ENCODE data around the gene TMEM138.

TMEM138 gene

GRCh38 chr11:61384271-61385242, 22.4 kb downstream of the TMEM138 start:
- FAIRE-seq: no peak
- no peak for TF ChIP-seq POLR2A (IDR thresholded peaks at IDR 0.05; ENCODE audit: low read depth, low read length)

GRCh38 chr11:61390161-61390560, 28.0 kb downstream of the TMEM138 start:
- FAIRE-seq (no peak), DNase-seq (ENCODE audit: insufficient read length, low spot score) (no peak)
- no peak for TF ChIP-seq POLR2A (IDR thresholded peaks at IDR 0.05; ENCODE audit: low read depth, low read length)

More at GRCh38 chr11:61384271-61385242, 22.4 kb downstream of the TMEM138 start:
- DNase-seq (ENCODE audit: insufficient read length, low spot score): no peak

- DNase-seq (ENCODE audit: insufficient read length, low spot score) (no peak), FAIRE-seq (no peak)
- no peak for TF ChIP-seq POLR2A (IDR thresholded peaks at IDR 0.05; ENCODE audit: low read depth, low read length)
These were observed 30.9 kb downstream of the TMEM138 start for GRCh38 chr11:61392981-61393595.

- FAIRE-seq (no peak), DNase-seq (ENCODE audit: insufficient read length, low spot score) (no peak)
- TF ChIP-seq POLR2A (IDR thresholded peaks at IDR 0.05; ENCODE audit: low read depth, low read length): no peak
These were observed 39.0 kb downstream of the TMEM138 start for GRCh38 chr11:61401173-61401572.

- TF ChIP-seq POLR2A (IDR thresholded peaks at IDR 0.05; ENCODE audit: low read depth, low read length): no peak
- DNase-seq (ENCODE audit: insufficient read length, low spot score): no peak
- FAIRE-seq: no peak
These were observed 39.4 kb downstream of the TMEM138 start for GRCh38 chr11:61401573-61401972.

GRCh38 chr11:61403658-61404057, 41.5 kb downstream of the TMEM138 start:
- no peak for TF ChIP-seq POLR2A (IDR thresholded peaks at IDR 0.05; ENCODE audit: low read depth, low read length)
- DNase-seq (ENCODE audit: insufficient read length, low spot score) (no peak), FAIRE-seq (no peak)

- no peak for TF ChIP-seq POLR2A (IDR thresholded peaks at IDR 0.05; ENCODE audit: low read depth, low read length)
- FAIRE-seq: no peak
- no peak for DNase-seq (ENCODE audit: insufficient read length, low spot score)
These were observed 41.9 kb downstream of the TMEM138 start for GRCh38 chr11:61404103-61404502.

GRCh38 chr11:61404641-61405040, 42.5 kb downstream of the TMEM138 start:
- FAIRE-seq: no peak
- no peak for TF ChIP-seq POLR2A (IDR thresholded peaks at IDR 0.05; ENCODE audit: low read depth, low read length)
- DNase-seq (ENCODE audit: insufficient read length, low spot score): no peak

GRCh38 chr11:61406067-61406466, 43.9 kb downstream of the TMEM138 start:
- DNase-seq (ENCODE audit: insufficient read length, low spot score): no peak
- FAIRE-seq: no peak
- TF ChIP-seq POLR2A (IDR thresholded peaks at IDR 0.05; ENCODE audit: low read depth, low read length): no peak

GRCh38 chr11:61406991-61407728, 45.0 kb downstream of the TMEM138 start:
- TF ChIP-seq POLR2A (IDR thresholded peaks at IDR 0.05; ENCODE audit: low read depth, low read length): no peak
- no peak for DNase-seq (ENCODE audit: insufficient read length, low spot score)
- FAIRE-seq: no peak

- DNase-seq (ENCODE audit: insufficient read length, low spot score) (no peak), FAIRE-seq (no peak)
- no peak for TF ChIP-seq POLR2A (IDR thresholded peaks at IDR 0.05; ENCODE audit: low read depth, low read length)
These were observed 49.4 kb downstream of the TMEM138 start for GRCh38 chr11:61411589-61411988.

- DNase-seq (ENCODE audit: insufficient read length, low spot score) (no peak), FAIRE-seq (no peak)
- TF ChIP-seq POLR2A (IDR thresholded peaks at IDR 0.05; ENCODE audit: low read depth, low read length): no peak
These were observed 51.3 kb downstream of the TMEM138 start for GRCh38 chr11:61413496-61413895.

GRCh38 chr11:61414547-61414946, 52.4 kb downstream of the TMEM138 start:
- TF ChIP-seq POLR2A (IDR thresholded peaks at IDR 0.05; ENCODE audit: low read depth, low read length): no peak
- FAIRE-seq (no peak), DNase-seq (ENCODE audit: insufficient read length, low spot score) (no peak)

- FAIRE-seq: no peak
These were observed 53.2 kb downstream of the TMEM138 start for GRCh38 chr11:61415381-61415780.

More at GRCh38 chr11:61415381-61415780, 53.2 kb downstream of the TMEM138 start:
- no peak for DNase-seq (ENCODE audit: insufficient read length, low spot score)
- TF ChIP-seq POLR2A (IDR thresholded peaks at IDR 0.05; ENCODE audit: low read depth, low read length): no peak
